Gastrocnemius medialis (tissue), 4 donors: Measurements from ENCODE around the gene XPC. TPM values are rescaled to one million over a fixed set of nuclear protein-coding genes. Genes with fewer than 3 reads are reported as not detected.

Experiments
- ATAC-seq, 2 donors: fragments of 150-250 bp; one replicate each; pipeline ENCODE4 v1.9.1; 2016
- DNase-seq, 2 donors: peaks; one replicate each; pipeline ENCODE4 v3.0.0-alpha.2; 2019
- H3K27ac ChIP-seq, 4 donors: fragments of 200-600 bp; sonication (generic); 1 replicate in 1 of 4; 2 replicates in 3 of 4; pipeline ENCODE4 v1.5.1; 2016 to 2018; ENCODE audit warnings: mild to moderate bottlenecking in 2 of 4, moderate library complexity in 1 of 4
- H3K27me3 ChIP-seq, 3 donors: fragments of 200-600 bp; sonication (generic) in 2 of 3; 1 replicate in 1 of 3; 2 replicates in 2 of 3; pipeline versions ENCODE4 v1.5.1 to v1.6.0; 2016 to 2019; ENCODE audit warnings: mild to moderate bottlenecking in 1 of 3, moderate library complexity in 1 of 3
- H3K36me3 ChIP-seq, 2 donors: fragments of 200-600 bp; sonication (generic) in 1 of 2; one replicate each; pipeline ENCODE4 v1.5.1; 2017 to 2018
- H3K4me1 ChIP-seq, 2 donors: fragments of 200-600 bp; sonication (generic) in 1 of 2; one replicate each; pipeline ENCODE4 v1.5.1; 2016 to 2017; ENCODE audit warnings: mild to moderate bottlenecking in 2 of 2
- H3K4me3 ChIP-seq, 4 donors: fragments of 200-600 bp; sonication (generic) in 3 of 4; 1 replicate in 1 of 4; 2 replicates in 3 of 4; pipeline ENCODE4 v1.5.1; 2016 to 2019; ENCODE audit warnings: mild to moderate bottlenecking in 2 of 4
- H3K9me3 ChIP-seq, 3 donors: fragments of 200-600 bp; sonication (generic) in 2 of 3; 1 replicate in 1 of 3; 2 replicates in 2 of 3; pipeline ENCODE4 v1.5.1; 2016 to 2019
- POLR2A ChIP-seq, 2 donors: fragments of 450-650 bp; IDR thresholded peaks; one replicate each; pipeline ENCODE4 v1.6.1; 2017; ENCODE audit warnings: antibody characterized with exemption in 2 of 2, mild to moderate bottlenecking in 2 of 2, moderate library complexity in 2 of 2
- in situ Hi-C, 4 donors: fragments of 200-750 bp; cut with MboI; loops; one replicate each; pipeline versions ENCODE4 v1.15.0 to v1.8.0; 2017; ENCODE audit warnings: low sequenced_read_pairs in 4 of 4
- intact Hi-C: fragments of 100-400 bp; cut with DNase I; formaldehyde crosslinking; loops from one replicate; pipeline ENCODE4 v1.15.1; 2023; ENCODE audit warnings: low total_unique reads
- total RNA-seq, 4 donors: library from RNA; depleted of rRNA; stranded (reverse); fragments of >200 nt; gene quantifications; one replicate each; pipeline versions ENCODE4 v1.1.0 to v1.2.3, GENCODE V29; 2016
- TF ChIP-seq, protein P1 (sequence below), 5 experiments: fragments of 450-650 bp in 3 of 5; fragments of 200-600 bp in 2 of 5; sonication (generic) in 2 of 5; IDR thresholded peaks in 4 of 5; conservative IDR thresholded peaks in 1 of 5; 1 replicate in 4 of 5; 2 replicates in 1 of 5; pipeline ENCODE4 v1.5.1; 2016 to 2019; ENCODE audit warnings: antibody characterized with exemption in 5 of 5, mild to moderate bottlenecking in 3 of 5, moderate library complexity in 3 of 5

The XPC gene
- total RNA-seq, 4 donors from 2014 or later = 22.0 to 30.6 (median 27.0) TPM

DNA sequence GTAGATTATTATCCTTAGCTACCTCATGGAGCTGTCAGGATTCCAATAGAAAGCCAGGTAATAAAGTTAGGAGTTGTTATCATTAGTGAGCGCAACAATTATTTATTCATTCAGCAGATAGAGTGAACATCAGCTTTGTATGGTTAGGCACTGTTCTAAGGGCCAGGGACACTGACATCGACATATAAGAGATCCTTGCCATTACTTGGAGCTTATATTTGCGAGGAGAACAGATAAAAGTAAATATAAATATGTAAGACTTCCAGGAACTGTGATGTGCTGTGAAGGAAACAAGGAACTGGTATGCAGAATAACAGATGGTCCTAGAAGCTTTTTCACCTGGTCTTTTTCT is 689 bp upstream of the XPC start:
- Histone ChIP-seq H3K27ac (peak overlapping the region; percentile 86 to 91 (median 90)), H3K9me3 (no peaks in the 10 kb centered on the region), H3K4me3 (peak overlapping the region; percentile 66 to 86 (median 74)), H3K27me3 (no peaks in the 10 kb centered on the region), H3K4me1 (peaks cover 31 to 53% of the 10 kb centered on the region in 2 donors), H3K36me3 (peaks cover 0 to 21% of the 10 kb centered on the region in 2 donors)
- ATAC-seq (no peak), DNase-seq (no peak)
- in situ Hi-C loops (no loop called here), intact Hi-C loops (loop anchor here (2.0 to 5.0 kb wide), 2 partner anchors 26 to 1423 kb away; partner anchors contain the start of genes BTD and HACL1)
- TF ChIP-seq POLR2A (IDR thresholded peaks at IDR 0.05) = no peak
- TF ChIP-seq, protein P1, sequence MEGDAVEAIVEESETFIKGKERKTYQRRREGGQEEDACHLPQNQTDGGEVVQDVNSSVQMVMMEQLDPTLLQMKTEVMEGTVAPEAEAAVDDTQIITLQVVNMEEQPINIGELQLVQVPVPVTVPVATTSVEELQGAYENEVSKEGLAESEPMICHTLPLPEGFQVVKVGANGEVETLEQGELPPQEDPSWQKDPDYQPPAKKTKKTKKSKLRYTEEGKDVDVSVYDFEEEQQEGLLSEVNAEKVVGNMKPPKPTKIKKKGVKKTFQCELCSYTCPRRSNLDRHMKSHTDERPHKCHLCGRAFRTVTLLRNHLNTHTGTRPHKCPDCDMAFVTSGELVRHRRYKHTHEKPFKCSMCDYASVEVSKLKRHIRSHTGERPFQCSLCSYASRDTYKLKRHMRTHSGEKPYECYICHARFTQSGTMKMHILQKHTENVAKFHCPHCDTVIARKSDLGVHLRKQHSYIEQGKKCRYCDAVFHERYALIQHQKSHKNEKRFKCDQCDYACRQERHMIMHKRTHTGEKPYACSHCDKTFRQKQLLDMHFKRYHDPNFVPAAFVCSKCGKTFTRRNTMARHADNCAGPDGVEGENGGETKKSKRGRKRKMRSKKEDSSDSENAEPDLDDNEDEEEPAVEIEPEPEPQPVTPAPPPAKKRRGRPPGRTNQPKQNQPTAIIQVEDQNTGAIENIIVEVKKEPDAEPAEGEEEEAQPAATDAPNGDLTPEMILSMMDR (IDR thresholded peaks at IDR 0.05 in 4 of 5, conservative IDR thresholded peaks at IDR 0.05 in 1 of 5) = no peak

DNA sequence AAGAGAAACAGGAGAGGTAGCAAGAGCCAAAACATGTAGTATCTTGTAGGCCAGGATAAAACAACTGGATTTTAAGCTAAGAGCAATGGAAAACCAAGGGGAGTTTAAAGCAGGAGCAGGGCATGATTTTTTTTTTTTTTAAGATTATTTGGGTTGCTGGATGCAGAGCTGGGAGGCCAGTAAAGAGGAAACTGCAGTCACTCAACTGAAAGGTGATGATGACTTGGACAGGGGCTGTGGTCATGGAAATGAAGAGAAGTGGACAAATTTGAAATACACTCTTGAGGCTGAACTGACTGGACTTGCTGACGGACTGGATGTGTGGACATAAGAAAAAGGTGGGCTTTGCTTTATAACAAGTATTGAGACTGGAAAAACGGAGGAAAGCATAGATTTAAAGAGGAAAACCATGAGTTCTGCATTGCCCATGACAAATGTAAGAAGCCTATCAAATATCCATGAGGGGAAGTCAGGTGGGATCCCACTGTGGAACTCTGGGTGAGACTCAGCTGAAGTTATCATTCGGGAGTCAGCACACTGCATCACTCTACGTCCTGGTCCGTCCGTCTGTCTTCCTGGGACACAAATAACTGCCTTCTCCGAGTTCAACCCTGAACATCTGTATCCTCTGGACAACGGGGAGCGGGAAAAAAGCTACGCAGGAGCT is 688 bp downstream of the XPC start:
- TF ChIP-seq, protein P1 (IDR thresholded peaks at IDR 0.05 in 4 of 5, conservative IDR thresholded peaks at IDR 0.05 in 1 of 5) = no peak
- no peak for TF ChIP-seq POLR2A (IDR thresholded peaks at IDR 0.05)
- Histone ChIP-seq H3K4me1 (peaks cover 31 to 53% of the 10 kb centered on the region in 2 donors), H3K4me3 (peak overlapping the region; percentile 71 to 86 (median 75)), H3K36me3 (peaks cover 0 to 16% of the 10 kb centered on the region in 2 donors), H3K9me3 (no peaks in the 10 kb centered on the region), H3K27ac (peak overlapping the region; percentile 86 to 91 (median 90)), H3K27me3 (no peaks in the 10 kb centered on the region)
- in situ Hi-C loops (no loop called here), intact Hi-C loops (loop anchor here (1.0 to 5.0 kb wide), 3 partner anchors 27 to 1425 kb away; partner anchors contain the start of genes BTD, HACL1 and TMEM43)
- peak; percentile 46 for ATAC-seq
- no peak for DNase-seq

DNA sequence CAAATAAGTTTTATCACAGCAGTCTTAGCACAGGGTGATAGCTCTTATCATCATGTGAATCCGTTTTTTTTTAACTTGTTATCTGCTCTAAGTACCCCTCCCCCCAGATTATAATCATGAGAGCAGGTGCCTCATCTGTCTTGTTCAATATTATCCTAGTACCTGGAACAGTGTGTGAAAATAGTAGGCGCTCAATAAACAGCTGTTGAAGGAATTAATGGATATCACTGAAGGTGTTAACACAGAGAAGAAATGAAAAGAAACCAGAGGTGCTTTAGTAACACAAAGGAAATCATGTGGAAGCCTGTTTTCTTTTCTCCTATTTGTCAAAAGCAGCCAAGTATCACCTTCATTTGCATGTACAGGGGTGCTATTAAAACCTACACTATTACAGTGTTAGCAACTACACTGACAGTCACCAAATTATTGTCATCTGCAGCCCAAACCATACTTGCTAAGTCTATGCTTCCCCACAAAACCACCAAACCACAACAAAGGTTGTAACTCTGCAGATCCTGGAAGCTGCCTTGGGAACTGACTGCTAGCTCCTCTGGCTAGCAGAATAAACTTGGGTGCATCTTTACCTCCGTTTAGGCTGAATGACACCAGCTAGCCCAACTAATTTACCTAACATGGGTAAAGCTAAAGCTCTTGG is 2.9 kb downstream of the XPC start:
- Histone ChIP-seq H3K27ac (no peak overlapping the region), H3K36me3 (peaks cover 0 to 24% of the 10 kb centered on the region in 2 donors), H3K27me3 (no peaks in the 10 kb centered on the region), H3K4me3 (no peak overlapping the region), H3K4me1 (peaks cover 31 to 39% of the 10 kb centered on the region in 2 donors), H3K9me3 (no peaks in the 10 kb centered on the region)
- TF ChIP-seq, protein P1 (IDR thresholded peaks at IDR 0.05 in 4 of 5, conservative IDR thresholded peaks at IDR 0.05 in 1 of 5) = no peak
- no peak for TF ChIP-seq POLR2A (IDR thresholded peaks at IDR 0.05)
- intact Hi-C loops = loop anchor here (5.0 kb wide), 1 partner anchor 1427 kb away; the partner anchor contains the start of genes BTD and HACL1
- DNase-seq (no peak), ATAC-seq (no peak)
- in situ Hi-C loops = no loop called here

DNA sequence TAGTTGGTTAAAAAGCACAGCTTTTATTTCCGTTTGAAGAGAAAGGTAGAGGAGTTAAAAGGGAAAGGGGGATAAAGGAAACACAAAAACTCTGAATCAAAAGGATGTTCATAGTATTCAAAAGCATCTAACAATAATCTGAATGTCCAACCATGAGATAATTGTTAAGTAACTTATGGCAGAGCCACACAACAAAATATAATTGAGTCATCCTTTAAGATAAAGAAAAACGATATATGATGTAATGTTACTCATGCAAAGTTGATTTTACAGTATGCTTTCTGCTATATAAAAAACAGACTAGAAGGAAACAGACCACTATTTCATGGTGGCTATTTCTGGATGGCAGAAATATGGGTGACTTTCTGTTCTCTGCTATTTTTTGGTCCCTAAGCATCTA is 3.9 kb downstream of the XPC start:
- no peak overlapping the region for H3K27ac ChIP-seq
- intact Hi-C loops = no loop called here
- in situ Hi-C loops = no loop called here
- no peaks in the 10 kb centered on the region for H3K27me3 ChIP-seq
- no peak overlapping the region for H3K4me3 ChIP-seq
- peaks cover 0 to 34% of the 10 kb centered on the region in 2 donors for H3K36me3 ChIP-seq
- ATAC-seq = no peak
- no peak for DNase-seq
- TF ChIP-seq, protein P1 (IDR thresholded peaks at IDR 0.05 in 4 of 5, conservative IDR thresholded peaks at IDR 0.05 in 1 of 5) = no peak
- TF ChIP-seq POLR2A (IDR thresholded peaks at IDR 0.05) = no peak
- H3K9me3 ChIP-seq = no peaks in the 10 kb centered on the region
- peaks cover 28 to 34% of the 10 kb centered on the region in 2 donors for H3K4me1 ChIP-seq
